HG02870 (cell line): ENCODE measurements around the gene KIF16B.
"Not testable (repeated sequence)": the region's sequence is repeated elsewhere in the genome, so short reads cannot be mapped to it uniquely, and the experiment has no call there.

ENCODE experiments used
- ATAC-seq: cut with Tn5 transposase; IDR thresholded peaks from one replicate; pipeline ENCODE4 v1.9.1; 2021; ENCODE audit warnings: mild to moderate bottlenecking, moderate library complexity; ENCODE audit not compliant: unreplicated experiment

KIF16B gene

DNA sequence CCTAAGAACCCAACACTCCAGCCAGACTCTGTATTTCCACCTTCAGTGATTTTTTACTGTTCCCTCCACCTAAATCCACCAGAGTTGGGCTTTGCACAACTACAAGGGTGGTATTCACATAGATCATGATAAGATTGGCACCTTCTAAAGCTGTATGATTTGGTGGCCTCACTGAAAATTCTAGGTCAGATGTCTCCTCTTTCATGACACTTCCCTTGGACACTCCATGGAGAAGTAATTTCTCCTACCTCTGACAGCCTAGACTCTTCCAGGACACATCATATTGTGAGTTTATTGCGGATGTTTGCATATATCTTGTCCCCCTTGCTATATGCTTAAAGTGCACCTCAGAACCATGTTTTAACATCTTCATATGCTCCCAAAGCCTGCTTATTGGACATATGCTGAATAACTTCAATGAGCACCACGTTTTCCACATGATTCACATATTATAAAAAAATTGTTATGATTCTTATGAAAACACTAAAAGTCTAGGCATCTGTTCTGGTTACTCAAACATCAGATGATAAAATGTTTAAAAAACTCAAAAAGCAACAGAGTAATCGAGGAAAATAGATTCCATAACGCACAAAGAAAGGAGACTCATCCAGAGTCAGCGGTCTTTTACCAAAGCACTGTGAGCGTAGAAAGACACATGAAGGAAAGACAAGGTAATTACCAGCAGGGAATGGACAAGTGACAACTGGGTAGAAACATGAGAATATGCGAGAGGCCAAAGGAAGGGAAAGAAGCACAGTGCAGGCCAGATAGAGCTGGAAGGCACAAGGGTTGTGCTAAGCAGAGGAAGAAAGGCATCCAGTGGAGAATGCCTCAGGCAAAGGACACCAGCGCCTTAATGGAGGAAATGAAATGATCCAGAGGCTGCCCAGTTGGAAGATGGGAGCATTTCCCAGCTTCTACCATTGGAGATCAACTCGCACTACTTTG is 46.5 kb downstream of the KIF16B start:
- ATAC-seq: no peak

DNA sequence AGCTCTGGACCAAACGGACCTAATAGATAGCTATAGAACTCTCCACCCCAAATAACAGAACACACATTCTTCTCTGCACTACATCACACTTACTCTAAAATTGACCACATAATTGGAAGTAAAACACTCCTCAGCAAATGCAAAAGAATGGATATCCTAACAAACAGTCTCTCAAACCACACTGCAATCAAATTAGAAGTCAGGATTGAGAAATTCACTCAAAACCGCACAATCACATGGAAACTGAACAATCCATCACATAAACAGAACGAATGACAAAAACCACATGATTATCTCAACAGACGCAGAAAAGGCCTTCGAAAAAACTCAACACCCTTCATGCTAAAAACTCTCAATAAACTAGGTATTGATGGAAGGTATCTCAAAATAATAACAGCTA is 50.6 kb downstream of the KIF16B start:
- not testable (repeated sequence) for ATAC-seq

DNA sequence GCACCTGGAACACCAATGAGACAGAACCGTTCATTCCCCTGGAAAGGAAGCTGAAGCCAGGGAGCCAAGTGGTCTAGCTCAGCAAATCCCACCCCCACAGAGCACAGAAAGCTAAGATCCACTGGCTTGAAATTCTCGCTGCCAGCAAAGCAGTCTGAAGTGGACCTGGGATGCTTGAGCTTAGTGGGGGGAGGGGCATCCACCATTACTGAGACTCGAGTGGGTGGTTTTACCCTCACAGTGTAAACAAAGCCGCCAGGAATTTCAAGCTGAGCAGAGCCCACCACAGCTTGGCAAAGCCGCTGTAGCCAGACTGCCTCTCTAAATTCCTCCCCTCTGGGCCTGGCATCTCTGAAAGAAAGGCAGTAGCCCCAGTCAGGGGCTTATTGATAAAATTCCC is 53.1 kb downstream of the KIF16B start:
- no peak for ATAC-seq

DNA sequence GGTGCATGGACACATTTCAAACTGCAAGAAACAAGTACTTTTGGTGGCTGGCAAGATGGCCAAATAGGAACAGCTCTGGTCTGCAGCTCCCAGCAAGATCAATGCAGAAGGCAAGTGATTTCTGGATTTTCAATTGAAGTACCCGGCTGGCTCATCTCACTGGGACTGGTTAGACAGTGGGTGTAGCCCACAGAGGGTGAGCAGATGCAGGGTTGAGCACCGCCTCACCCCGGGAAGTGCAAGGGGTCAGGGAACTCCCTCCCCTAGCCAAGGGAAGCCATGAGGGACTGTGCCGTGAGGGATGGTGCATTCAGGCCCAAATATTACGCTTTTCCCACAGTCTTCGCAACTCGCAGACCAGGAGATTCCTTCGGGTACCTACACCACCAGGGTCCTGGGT is 53.6 kb downstream of the KIF16B start:
- not testable (repeated sequence) for ATAC-seq

DNA sequence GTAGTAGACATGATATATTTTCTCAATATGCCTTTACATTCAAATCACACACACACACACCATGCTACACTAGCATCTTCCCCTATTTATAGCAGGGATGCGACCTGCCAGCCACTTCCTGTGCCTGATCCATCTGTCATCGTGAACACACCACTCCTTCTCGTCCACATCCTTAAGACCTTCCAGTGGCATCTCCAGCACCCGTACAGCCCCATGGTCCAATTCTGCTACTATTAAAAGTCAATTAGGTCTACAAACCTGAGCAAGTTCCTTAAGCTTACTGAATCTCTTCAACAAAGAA is 54.5 kb downstream of the KIF16B start:
- no peak for ATAC-seq

DNA sequence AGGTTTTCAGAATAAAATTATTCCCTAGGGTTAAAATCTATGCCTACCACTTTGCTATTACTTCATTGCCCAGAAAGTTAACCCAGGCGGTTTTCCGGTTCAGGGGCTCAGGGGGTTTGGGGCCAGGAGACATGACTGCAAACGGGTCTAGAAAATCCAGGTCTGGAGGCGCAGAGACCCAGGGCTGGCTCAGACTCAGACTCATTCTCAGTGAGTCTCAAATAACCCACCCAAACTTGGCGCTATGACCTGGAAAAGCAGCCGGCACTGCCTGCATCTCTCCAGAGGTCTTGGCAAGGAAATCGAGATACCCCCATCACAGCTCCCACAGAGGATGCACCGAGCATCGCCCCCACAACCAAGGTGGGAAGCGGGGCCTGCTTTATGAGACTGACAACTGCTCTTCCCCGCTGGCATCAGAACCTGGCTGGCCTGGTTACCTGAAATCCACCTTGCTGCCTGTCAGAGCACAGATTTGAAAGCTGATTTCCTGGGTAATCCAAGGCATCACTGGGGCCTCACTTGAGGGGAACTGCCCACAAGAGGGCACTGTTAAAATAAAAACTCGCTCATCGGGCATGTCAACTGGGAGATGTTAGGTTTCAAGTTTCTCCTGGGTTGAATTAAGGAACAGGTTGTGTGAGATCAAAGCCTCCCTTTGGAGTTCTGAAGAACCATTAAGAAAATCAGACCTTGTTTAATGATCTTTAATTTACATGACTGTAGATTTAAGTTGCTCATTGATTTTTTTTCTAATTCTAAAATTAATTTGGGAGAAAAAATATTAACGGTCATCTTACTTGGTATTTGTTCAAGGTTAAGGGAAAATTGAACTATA is 55.1 kb downstream of the KIF16B start:
- no peak for ATAC-seq

DNA sequence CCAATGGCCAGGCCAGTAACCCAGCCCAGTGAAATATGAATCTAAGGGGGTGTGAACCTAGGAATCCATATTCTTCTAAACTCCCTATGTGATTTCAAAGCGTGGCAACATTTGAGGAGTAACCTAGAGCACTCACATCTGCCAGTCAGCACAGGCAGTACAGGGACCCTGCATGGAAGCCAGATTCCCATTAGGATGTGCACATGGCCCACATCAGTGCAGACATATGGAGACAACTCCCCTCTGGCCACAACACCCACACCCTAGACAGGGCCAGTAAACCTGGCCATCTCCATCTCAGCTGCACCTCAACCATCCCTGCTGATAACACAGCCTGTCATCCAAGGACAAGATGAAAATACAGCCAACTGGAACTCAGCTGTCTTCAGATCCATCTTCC is 56.5 kb downstream of the KIF16B start:
- ATAC-seq: no peak

DNA sequence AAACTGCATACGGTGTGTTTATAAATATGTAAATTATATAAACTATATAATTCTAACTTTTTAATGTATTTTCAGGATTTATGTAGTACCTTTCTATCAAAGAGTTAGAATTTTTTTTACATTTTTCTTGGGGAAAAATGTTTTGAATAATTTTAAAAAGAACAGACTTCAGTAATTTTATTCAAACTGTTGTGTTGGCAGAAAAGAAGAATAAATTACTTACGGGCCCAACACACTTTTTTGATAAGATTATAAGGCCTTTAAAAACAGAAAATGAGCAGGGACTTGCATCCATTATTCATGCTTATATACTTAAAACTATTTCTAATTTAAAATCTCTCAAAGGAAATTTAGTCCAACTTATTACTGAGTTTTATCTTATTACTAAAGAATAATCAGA is 58.2 kb downstream of the KIF16B start:
- ATAC-seq: no peak

DNA sequence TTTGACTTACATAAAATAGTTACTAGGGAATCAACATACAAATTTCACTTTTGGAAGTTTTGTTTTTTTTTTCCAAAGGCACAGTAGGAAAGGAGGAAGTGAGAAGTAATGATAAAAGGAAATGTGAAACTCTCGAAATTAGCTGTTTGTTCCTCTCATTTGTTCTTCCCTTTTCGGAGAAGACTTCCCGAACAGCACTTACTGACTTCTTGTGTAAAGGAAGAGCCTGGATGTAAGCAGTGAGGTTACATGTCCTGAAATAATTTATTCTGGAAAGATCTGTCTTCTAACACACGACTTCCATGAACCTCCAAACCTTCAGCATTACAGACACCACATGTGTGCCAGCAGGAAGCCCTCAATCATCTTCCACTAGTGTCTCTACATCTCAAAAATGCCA is 59.1 kb downstream of the KIF16B start:
- ATAC-seq: no peak

DNA sequence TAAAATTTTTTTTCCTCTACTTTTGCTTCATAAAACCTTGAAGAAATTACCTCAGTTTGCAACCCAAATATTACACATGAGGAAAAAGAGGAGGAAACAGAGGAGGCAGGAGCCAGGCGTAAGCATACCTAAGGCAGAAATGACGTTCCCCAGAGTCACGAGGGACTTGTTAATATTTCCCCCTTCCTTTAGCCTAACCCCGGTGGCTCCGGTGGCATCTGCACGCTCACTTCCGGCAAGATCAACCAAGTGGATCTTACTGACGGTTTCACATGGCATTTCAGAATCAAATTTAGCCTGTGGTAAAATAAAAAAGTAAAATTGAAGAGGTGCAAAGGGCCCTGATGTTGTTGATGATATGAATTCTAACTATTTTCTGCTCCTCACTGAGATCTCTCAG is 67.4 kb downstream of the KIF16B start:
- no peak for ATAC-seq

DNA sequence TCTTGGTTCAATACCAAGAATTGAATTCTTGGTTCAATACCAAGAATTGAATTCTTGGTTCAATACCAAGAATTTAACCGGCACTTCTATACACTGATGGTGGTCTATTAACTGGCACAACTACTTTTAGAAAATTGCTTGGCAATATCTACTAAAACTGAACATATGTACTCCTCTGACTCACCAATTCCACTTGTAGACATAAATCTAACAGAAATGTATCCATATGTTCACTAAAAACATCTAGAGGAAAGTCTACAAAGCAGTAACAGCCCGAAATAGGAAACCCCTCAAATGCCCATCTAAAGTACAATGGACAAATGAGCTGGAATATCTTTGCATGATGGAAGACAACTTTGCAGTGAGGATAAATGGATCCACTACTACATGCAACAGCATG is 71.9 kb downstream of the KIF16B start:
- no peak for ATAC-seq

DNA sequence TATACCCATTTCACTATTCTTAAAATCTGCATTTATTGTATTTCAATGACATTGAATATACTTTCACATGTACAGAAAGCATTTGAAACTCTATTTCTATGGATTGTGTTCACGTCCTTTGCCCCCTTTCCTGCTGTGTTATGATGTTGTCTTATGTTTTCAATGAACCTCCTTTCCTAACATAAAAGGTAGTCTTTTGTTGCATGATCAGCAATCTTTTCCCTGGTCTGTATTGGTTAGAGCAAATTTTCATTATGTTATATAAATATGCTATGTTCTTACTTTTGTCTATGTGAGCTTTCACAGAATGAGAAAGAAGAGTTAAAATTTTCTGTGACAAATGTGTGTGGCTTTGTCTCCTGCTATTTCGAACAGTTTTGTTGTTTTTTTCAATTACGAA is 73.1 kb downstream of the KIF16B start:
- no peak for ATAC-seq

DNA sequence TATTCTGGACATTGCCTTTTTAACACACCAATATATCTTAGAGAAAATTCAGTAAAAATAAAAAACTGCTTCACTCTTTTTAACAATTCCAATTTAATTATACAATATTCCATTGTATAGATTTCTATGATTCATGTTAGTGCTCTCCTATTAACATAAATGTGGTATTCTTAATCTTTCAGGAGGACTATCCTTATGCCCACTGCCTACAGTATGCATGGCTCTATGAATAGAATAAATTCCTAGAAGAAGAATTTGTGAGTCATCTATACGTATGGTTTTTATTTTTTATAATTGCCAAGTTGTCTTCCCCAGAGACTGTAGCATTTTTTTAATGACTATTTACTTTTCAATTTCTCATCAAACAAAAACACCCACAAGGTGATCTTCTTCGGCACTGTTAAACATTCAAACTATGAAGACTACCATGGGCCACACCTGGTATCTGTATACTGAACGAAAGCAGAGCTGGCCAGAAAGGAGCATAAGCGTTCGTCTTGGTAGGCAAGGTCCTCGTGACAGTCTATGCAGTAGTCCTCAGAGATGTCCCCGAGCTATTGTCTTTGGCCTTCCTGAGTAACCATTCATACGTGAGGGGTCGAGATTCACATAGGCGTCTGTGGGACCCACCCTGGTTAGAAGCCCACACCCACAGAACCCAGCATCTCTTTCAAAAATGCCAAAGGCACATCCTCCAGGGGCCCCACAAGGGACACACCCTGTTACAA is 74.6 kb downstream of the KIF16B start:
- no peak for ATAC-seq

DNA sequence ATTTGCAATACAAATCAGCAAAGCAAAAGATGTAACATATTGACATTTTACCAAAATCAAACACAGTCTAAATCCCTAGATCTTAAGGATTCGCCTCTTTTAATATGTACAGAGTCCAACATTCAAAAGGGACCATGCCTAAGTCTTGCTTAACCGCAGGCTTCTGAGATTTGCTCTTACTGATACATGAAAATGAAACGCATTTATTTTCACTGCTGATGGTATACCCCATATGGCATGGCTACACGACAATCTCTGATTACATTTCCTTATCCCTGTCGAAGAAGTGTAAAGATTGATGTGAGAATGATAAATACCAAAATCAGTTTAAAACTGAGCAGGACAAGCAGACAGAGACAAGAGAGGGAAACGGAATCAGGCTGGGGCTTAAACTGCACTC is 75.4 kb downstream of the KIF16B start:
- ATAC-seq: no peak

DNA sequence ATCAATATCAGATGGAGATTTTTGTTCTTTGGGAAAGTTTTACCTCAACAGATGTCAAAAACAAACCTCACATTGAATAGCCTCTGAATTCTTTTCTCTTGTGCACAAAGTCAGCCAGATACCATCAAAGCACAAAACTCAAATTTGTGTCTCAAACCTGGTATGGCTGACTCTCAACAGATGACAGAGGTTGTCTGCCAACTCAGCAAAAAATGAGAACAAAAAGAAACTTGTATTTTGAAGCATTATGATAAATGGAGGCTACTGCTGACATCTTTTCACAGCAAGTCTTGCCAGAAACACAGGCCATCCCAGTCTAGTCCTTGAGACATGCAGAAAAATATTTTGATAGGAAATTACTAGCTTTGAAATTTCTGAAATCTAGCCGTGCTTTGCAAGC is 79.8 kb downstream of the KIF16B start:
- ATAC-seq: no peak

DNA sequence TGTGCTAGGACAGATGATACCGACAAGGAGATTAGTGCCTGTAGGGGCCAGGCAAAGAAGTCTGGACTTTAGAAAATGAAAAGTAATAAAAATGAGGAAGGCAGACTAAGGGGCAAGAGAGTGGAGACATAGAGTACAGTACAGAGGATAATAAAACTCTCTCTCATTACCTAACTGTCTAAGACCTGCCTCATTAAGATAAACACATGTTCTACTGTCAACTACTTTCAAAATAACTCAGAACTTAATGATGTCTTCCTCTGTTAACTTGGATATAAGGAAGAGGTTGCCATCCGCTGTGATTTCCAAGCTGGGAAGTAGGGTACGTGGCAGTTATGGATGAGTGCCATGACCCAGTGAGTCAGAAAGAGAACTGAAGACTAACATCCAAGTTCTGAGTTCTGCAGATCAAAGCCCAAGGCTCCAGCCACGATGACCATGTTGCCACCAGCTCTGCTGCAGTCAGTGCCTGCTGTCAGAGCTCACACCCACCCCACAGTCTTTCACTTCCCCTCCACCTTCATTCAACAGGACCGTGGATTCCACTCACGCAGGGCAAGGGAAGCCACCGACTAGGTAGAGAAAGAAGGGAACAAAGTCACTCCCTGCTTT is 81.8 kb downstream of the KIF16B start:
- peak; percentile 72 for ATAC-seq

DNA sequence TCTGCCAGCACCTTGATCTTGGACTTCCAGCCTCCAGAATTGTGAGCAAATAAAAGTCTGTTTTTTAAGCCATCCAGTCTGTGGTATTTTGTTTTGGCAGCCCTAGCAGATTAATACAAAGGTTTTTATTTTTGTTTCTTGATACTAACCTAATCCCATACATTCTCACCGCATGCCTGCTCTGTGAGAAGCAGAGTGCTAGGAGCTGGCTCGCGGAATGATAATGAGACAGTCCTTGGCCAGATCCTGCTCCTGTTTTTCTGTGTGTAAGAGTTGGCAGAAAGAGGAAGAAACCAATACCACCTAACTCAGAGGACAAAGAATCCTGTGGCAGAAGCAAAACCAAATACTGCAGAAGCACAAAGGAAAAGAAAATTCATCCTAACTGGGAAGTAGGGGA is 82.6 kb downstream of the KIF16B start:
- no peak for ATAC-seq

DNA sequence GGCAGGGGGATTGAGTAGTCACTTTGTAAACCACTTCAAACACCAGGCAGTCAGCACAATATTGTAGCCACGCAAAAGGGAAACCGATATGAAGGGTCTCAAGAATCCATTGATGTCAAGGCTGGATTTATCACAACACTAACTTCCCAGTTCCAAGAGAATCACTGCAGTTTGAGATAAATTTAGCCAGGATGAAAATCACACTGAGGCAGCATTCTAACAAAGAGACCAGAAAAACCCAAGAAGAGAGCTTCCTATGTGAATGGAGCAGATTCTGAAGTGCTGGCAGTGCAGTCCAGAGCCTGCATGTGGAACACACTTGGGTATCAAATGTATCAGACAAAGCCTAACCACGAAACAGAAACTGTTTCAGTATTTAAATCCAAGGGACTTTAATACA is 84.6 kb downstream of the KIF16B start:
- ATAC-seq: no peak

DNA sequence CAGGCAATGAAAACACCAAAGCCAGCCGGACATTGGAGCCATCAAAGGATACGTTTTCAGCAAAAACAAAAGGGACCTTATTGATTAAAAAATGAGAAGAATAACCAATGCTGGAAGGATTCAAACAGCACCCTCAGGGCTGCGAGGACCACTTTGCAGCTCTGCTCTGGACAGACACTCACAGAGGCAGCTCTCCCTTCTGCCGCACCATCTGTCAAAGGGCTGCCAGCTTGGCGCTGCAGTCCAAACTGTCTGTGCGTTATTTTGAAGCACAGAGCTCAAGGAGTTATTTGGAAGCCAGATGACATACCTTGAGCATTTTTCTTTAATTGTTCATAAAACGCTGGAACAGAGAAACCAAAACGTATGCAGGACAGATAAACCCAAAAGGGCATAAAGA is 85.2 kb downstream of the KIF16B start:
- no peak for ATAC-seq

DNA sequence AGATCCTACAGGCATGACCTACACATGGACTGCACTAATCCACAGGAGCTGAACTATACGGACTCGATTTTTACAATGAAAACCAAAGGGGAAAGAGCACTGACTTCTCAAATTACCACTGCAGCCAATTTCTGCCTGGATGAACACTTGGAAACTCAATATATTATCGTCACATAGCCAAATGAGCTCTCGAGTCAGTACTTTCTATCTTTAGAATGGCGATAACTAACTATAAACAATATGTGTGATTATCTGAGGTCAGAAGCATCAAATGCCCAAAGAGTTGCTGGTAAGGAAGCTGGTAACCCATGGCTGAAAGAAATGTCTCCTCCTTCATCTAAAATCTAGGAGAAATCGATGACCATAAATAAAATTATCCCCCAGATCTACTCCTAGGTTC is 86.7 kb downstream of the KIF16B start:
- ATAC-seq: no peak

DNA sequence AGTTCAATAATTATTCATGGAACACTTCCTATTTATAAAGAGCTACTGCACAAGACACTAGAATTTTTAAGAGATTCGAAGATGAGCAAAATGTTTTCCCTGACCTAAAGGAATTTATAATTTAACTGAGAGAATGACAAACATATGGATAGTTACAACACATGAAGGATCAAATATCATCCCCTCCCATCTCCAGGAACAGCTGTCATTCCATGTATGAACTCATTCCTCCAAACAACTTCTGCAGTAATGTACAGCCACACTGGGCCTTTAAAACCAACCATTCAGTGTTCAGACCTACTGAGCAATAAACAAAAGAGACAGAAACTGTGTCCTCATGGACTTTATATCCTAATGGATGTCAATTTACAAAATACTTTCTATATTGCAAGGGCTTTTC is 87.8 kb downstream of the KIF16B start:
- no peak for ATAC-seq
